Stomach (tissue), 9 donors: Measurements from ENCODE around the gene RNF175. TPM values are rescaled to one million over a fixed set of nuclear protein-coding genes. Genes with fewer than 3 reads are reported as not detected.

Source experiments
- DNase-seq, 2 donors: peaks; one replicate each; pipeline versions ENCODE4 v3.0.0 to v3.0.0-alpha.2; 2013 to 2019
- H3K27ac ChIP-seq, 5 donors: fragments of 200-600 bp in 4 of 5; sonication (generic) in 4 of 5; one replicate each; pipeline ENCODE4 v1.5.1; 2013 to 2019; ENCODE audit warnings: mild to moderate bottlenecking in 1 of 5, moderate library complexity in 1 of 5
- H3K27me3 ChIP-seq, 3 donors: fragments of 200-600 bp; sonication (generic); one replicate each; pipeline ENCODE4 v1.5.1; 2017 to 2019; ENCODE audit warnings: mixed run types in 1 of 3
- H3K36me3 ChIP-seq, 4 donors: fragments of 200-600 bp; sonication (generic); 1 replicate in 3 of 4; 2 replicates in 1 of 4; pipeline ENCODE4 v1.5.1; 2016 to 2019
- H3K4me1 ChIP-seq, 4 donors: fragments of 200-600 bp; sonication (generic); one replicate each; pipeline ENCODE4 v1.5.1; 2016 to 2019
- H3K4me3 ChIP-seq, 4 donors: fragments of 200-600 bp; sonication (generic) in 3 of 4; one replicate each; pipeline ENCODE4 v1.5.1; 2016 to 2019; ENCODE audit warnings: mild to moderate bottlenecking in 1 of 4
- H3K9me3 ChIP-seq, 4 donors: fragments of 200-600 bp; sonication (generic); one replicate each; pipeline ENCODE4 v1.5.1; 2016 to 2019
- CTCF ChIP-seq, 7 experiments: fragments of 450-650 bp in 4 of 7; fragments of 200-600 bp in 3 of 7; sonication (generic) in 3 of 7; IDR thresholded peaks; one replicate each; pipeline ENCODE4 v1.5.1; 2016 to 2019; ENCODE audit warnings: antibody characterized with exemption in 7 of 7, control low read depth in 2 of 7, mild to moderate bottlenecking in 1 of 7
- EP300 ChIP-seq: sonication (generic); formaldehyde crosslinking; IDR thresholded peaks from one replicate; pipeline ENCODE4 v1.6.1; 2017; ENCODE audit warnings: antibody characterized with exemption
- POLR2A ChIP-seq, 4 donors: fragments of 450-650 bp; IDR thresholded peaks; one replicate each; pipeline ENCODE4 v1.6.1; 2016; ENCODE audit warnings: antibody characterized with exemption in 4 of 4, control low read depth in 2 of 4, mild to moderate bottlenecking in 1 of 4, moderate library complexity in 1 of 4
- POLR2AphosphoS5 ChIP-seq, 3 donors: sonication (generic); formaldehyde crosslinking; IDR thresholded peaks; one replicate each; pipeline ENCODE4 v1.6.1; 2016; ENCODE audit warnings: antibody characterized with exemption in 3 of 3
- WGBS, 5 donors: extraction: QIAGEN DNeasy Blood & Tissue Kit in 3 of 5; methylation state at CpG; one replicate each; pipeline versions ENCODE4 v1.1.5 to v1.1.7; 2013 to 2018; 5-methylcytosine and 5-hydroxymethylcytosine counted together
- intact Hi-C: fragments of 100-400 bp; cut with DNase I; formaldehyde crosslinking; loops from one replicate; pipeline ENCODE4 v1.15.1; 2023; ENCODE audit warnings: low total_unique reads
- polyA plus RNA-seq, 3 donors: library from polyadenylated mRNA; stranded (reverse); fragments of 200-250 nt; gene quantifications; one replicate each; pipeline ENCODE4 v1.2.3, GENCODE V29; 2013
- total RNA-seq, 5 donors: library from RNA; depleted of rRNA; stranded (reverse); fragments of >200 nt; gene quantifications; one replicate each; pipeline versions ENCODE4 v1.1.0 to v1.2.3, GENCODE V29; 2014 to 2016
- donor health status: healthy with polysubstance abuse.
- donor health status: Bipolar disorder and iron deficiency.
- donor health status: healthy.

The RNF175 gene
- total and polyA plus RNA-seq, 8 donors, result 1.3 TPM; not detected in 7

GRCh38 chr4:153729895-153730294, 29.9 kb downstream of the RNF175 start:
- Histone ChIP-seq H3K27ac (no peak overlapping the region), H3K27me3 (no peaks in the 10 kb centered on the region), H3K36me3 (no peaks in the 10 kb centered on the region), H3K9me3 (no peaks in the 10 kb centered on the region), H3K4me3 (no peak overlapping the region), H3K4me1 (no peaks in the 10 kb centered on the region)
- DNase-seq, result no peak
- WGBS, 5 donors, result 60 to 78% (median 65%) methylated on average over 2 of the region's 2 CpGs
- TF ChIP-seq EP300, result no peak
- no peak for TF ChIP-seq CTCF (IDR thresholded peaks at IDR 0.05)
- no peak for TF ChIP-seq POLR2A (IDR thresholded peaks at IDR 0.05)
- TF ChIP-seq POLR2AphosphoS5 (IDR thresholded peaks at IDR 0.05), result no peak
- intact Hi-C loops, result no loop called here

- TF ChIP-seq POLR2A (IDR thresholded peaks at IDR 0.05) (no peak), CTCF (IDR thresholded peaks at IDR 0.05) (no peak), EP300 (no peak), POLR2AphosphoS5 (IDR thresholded peaks at IDR 0.05) (no peak)
- Histone ChIP-seq H3K9me3 (no peaks in the 10 kb centered on the region), H3K27me3 (no peaks in the 10 kb centered on the region), H3K36me3 (no peaks in the 10 kb centered on the region), H3K4me3 (no peak overlapping the region), H3K27ac (no peak overlapping the region), H3K4me1 (no peaks in the 10 kb centered on the region)
- no peak for DNase-seq
- 67 to 78% (median 75%) methylated on average over 4 of the region's 4 CpGs for WGBS, 5 donors
- intact Hi-C loops, result no loop called here
These were observed 31.2 kb downstream of the RNF175 start for GRCh38 chr4:153728660-153729059.

GRCh38 chr4:153728151-153728550, 31.7 kb downstream of the RNF175 start:
- no peak overlapping the region for H3K4me3 ChIP-seq
- H3K36me3 ChIP-seq, result no peaks in the 10 kb centered on the region
- WGBS, 5 donors, result 84 to 94% (median 88%) methylated on average over 5 of the region's 5 CpGs

GRCh38 chr4:153725831-153726154, 34.0 kb downstream of the RNF175 start:
- WGBS, 5 donors, result 76 to 87% (median 79%) methylated on average over 1 of the region's 1 CpG
- Histone ChIP-seq H3K27ac (no peak overlapping the region), H3K4me3 (no peak overlapping the region), H3K36me3 (no peaks in the 10 kb centered on the region), H3K27me3 (no peaks in the 10 kb centered on the region), H3K9me3 (no peaks in the 10 kb centered on the region), H3K4me1 (no peaks in the 10 kb centered on the region)
- no peak for DNase-seq
- TF ChIP-seq EP300 (no peak), CTCF (IDR thresholded peaks at IDR 0.05) (no peak), POLR2A (IDR thresholded peaks at IDR 0.05) (no peak), POLR2AphosphoS5 (IDR thresholded peaks at IDR 0.05) (no peak)
- intact Hi-C loops, result no loop called here

More at GRCh38 chr4:153728151-153728550, 31.7 kb downstream of the RNF175 start:
- Histone ChIP-seq H3K27me3 (no peaks in the 10 kb centered on the region), H3K27ac (no peak overlapping the region), H3K4me1 (no peaks in the 10 kb centered on the region), H3K9me3 (no peaks in the 10 kb centered on the region)
- intact Hi-C loops, result no loop called here
- TF ChIP-seq POLR2AphosphoS5 (IDR thresholded peaks at IDR 0.05) (no peak), CTCF (IDR thresholded peaks at IDR 0.05) (no peak), EP300 (no peak), POLR2A (IDR thresholded peaks at IDR 0.05) (no peak)
- no peak for DNase-seq
